ENCODE data around the gene FPR1.

FPR1 gene

DNA sequence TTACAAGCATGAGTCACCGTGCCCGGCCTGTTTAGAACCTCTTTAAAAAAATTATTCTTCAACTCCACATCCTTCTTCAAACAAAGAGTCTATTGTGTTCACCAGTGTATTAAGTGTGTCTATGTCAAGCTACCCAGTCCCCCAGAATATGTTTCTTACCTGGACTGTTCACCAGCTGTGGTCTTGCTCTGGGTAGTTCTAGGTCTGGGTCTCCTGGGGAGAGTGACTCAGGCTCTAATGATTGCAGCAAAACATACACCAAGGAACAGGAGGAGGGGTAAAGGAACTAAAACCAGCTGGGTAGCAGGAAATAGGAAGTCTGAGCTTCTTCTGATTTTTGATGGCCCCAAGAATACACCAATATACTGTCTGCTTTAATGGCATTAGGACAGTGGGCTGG, at the start of gene FPR1:
Gene FPR1 (minus strand): TSS at position 224 of the 400 bp plus-strand sequence. CDS start 4,884 bp downstream, outside the sequence.
- no peak within 1 kb of the TSS for H3K4me3 ChIP-seq (ENCODE audit: low read depth, low read length)
- DNase-seq (ENCODE audit: low read depth), result no peak
- no peak for TF ChIP-seq CTCF (IDR thresholded peaks at IDR 0.05; ENCODE audit: control insufficient read depth, extremely low read depth, insufficient read depth)

GRCh38 chr19:51800473-51801244, 49.0 kb upstream of the FPR1 start:
- H3K4me3 ChIP-seq (ENCODE audit: low read depth, low read length), result no peak overlapping the region
- TF ChIP-seq CTCF (IDR thresholded peaks at IDR 0.05; ENCODE audit: control insufficient read depth, extremely low read depth, insufficient read depth), result no peak
- no peak for DNase-seq (ENCODE audit: low read depth)

DNA sequence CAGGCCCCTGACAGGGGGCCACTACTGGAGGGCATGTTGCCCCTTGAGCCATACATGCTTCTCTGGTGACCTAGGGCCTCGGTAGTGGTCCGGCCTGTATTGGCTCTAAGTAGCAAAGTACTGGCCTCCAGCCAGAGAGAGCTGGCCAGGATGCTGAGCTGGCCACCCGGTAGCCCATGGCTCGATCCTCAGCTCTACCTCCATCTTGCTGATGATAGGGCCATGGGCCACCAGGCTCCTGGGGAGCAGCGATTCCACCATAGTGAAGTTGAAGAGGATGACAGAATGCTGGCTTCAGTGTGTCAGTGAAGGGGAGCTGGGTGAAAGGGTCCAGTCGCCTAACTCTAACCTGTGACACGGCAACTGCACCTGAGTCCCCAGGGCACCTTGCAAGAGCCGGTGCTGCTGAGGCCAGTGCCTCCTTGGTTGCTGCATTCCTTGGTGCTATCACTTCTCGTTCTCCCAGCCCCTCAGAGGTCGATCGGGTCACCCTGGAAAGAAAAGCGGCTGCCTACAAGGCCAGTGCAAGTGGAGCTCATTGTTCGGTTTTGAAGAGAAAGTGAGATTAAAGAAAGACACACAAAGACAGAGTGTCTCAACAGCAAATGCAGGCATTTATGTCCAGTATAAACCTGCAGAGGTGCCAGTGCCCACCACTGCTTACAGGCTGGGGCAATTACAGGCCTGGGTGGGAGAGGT, 48.2 kb upstream of the FPR1 start:
- H3K4me3 ChIP-seq (ENCODE audit: low read depth, low read length), result no peak overlapping the region
- DNase-seq (ENCODE audit: low read depth), result no peak
- no peak for TF ChIP-seq CTCF (IDR thresholded peaks at IDR 0.05; ENCODE audit: control insufficient read depth, extremely low read depth, insufficient read depth)

DNA sequence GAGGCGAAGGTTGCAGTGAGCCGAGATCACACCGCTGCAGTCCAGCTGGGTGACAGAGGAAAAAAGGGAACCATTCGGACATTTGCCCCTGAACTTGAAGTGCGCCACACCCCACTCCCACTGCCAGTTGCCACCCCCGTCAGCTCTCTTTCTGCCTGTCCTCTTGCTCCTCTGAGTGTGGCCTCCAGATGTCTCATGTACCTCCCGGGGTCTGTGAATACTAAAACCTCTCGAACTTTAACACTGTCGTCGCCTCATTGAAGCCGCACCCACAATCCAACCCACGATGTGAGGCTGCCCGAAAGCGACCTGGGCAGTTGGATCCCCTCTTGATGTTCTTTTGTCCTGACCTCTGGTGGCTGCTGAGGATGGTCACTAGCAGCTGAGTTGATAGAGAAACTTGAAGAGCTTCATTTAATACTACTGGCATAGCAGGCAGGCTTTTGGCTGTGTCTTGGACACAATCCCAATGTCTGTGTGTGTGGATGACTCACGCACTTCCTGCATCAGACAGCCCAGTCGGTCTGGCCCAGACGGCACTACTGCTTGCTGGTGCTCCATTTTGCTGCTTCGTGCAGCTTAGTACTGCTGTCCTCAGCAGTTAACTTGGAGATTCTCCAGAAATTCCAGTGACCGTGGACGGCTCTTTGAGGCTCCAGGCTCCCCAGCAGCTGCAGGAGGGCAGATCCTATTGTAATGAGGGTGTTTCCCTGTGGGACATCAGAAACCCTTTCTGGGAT, 47.5 kb upstream of the FPR1 start:
- no peak overlapping the region for H3K4me3 ChIP-seq (ENCODE audit: low read depth, low read length)
- peak; percentile 24; the same call in 1 of the 2 replicates for TF ChIP-seq CTCF (IDR thresholded peaks at IDR 0.05; ENCODE audit: control insufficient read depth, extremely low read depth, insufficient read depth)
- peak; percentile 91 for DNase-seq (ENCODE audit: low read depth)

GRCh38 chr19:51798062-51798461, 46.4 kb upstream of the FPR1 start:
- H3K4me3 ChIP-seq (ENCODE audit: low read depth, low read length), result no peak overlapping the region
- DNase-seq (ENCODE audit: low read depth), result no peak
- TF ChIP-seq CTCF (IDR thresholded peaks at IDR 0.05; ENCODE audit: control insufficient read depth, extremely low read depth, insufficient read depth), result no peak

DNA sequence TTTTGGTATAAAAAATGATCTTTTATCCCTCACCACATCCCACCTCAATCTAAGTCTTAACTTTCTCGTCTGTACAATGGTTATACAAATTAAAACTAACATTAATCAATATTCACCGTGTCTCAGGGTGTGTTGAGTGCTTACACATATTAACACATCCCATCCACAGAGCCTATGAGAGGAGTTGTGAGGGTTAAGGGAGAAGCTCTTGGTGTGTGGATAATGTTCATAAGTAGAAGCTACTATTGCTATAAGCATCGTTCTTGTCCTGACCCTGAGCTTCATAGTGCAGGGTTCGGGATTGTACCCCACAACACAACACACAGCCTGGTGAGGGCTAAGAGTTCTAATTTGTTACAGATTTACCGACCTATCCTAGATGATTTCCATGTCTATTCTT, 45.8 kb upstream of the FPR1 start:
- DNase-seq (ENCODE audit: low read depth), result no peak
- H3K4me3 ChIP-seq (ENCODE audit: low read depth, low read length), result no peak overlapping the region
- no peak for TF ChIP-seq CTCF (IDR thresholded peaks at IDR 0.05; ENCODE audit: control insufficient read depth, extremely low read depth, insufficient read depth)
